ENCODE data around the gene ZNF548. TPM values are rescaled to one million over a fixed set of nuclear protein-coding genes. Genes with fewer than 3 reads are reported as not detected.
"Not testable (repeated sequence)": the region's sequence is repeated elsewhere in the genome, so short reads cannot be mapped to it uniquely, and the experiment has no call there.

ZNF548 gene
- 6.4 TPM for total RNA-seq

GRCh38 chr19:57389730-57390598, at the start of gene ZNF548:
Gene ZNF548, plus strand, starts transcription at chr19:57389854. Its CDS starts 246 bp downstream, at chr19:57390100.
- ATAC-seq, result peak; percentile 98
- peak; percentile 94 for DNase-seq (ENCODE audit: low spot score)

- no peak for DNase-seq (ENCODE audit: low spot score)
- no peak for ATAC-seq
Observed at GRCh38 chr19:57342582-57342981, 47.1 kb upstream of the ZNF548 start.

- DNase-seq (ENCODE audit: low spot score) (no peak), ATAC-seq (no peak)
Observed at GRCh38 chr19:57348136-57348535, 41.5 kb upstream of the ZNF548 start.

- DNase-seq (ENCODE audit: low spot score), result peak; percentile 96
- peak; percentile 99 for ATAC-seq
Observed at GRCh38 chr19:57350877-57351805, 38.5 kb upstream of the ZNF548 start, which contains the start of gene ZNF304. Gene ZNF304, plus strand, starts transcription at chr19:57351271. Its CDS starts 394 bp downstream, at chr19:57351665.

GRCh38 chr19:57351867-57352266, 37.8 kb upstream of the ZNF548 start:
- no peak for ATAC-seq
- no peak for DNase-seq (ENCODE audit: low spot score)

GRCh38 chr19:57355916-57356315, 33.7 kb upstream of the ZNF548 start:
- ATAC-seq (no peak), DNase-seq (ENCODE audit: low spot score) (no peak)

- DNase-seq (ENCODE audit: low spot score) (no peak), ATAC-seq (no peak)
Observed at GRCh38 chr19:57357406-57357805, 32.2 kb upstream of the ZNF548 start.

GRCh38 chr19:57359300-57359699, 30.4 kb upstream of the ZNF548 start:
- DNase-seq (ENCODE audit: low spot score) (no peak), ATAC-seq (no peak)

- ATAC-seq, result no peak
Observed at GRCh38 chr19:57362419-57362818, 27.2 kb upstream of the ZNF548 start.

GRCh38 chr19:57362997-57363687, 26.5 kb upstream of the ZNF548 start, which contains the start of the genes TRAPPC2B and ZNF547:
Gene TRAPPC2B, plus strand, starts transcription at chr19:57363551. Its CDS starts 1,283 bp downstream, at chr19:57364834.
Gene ZNF547, plus strand, starts transcription at chr19:57363551. Its CDS starts 5,005 bp downstream, at chr19:57368556.
- ATAC-seq, result peak; percentile 96
- DNase-seq (ENCODE audit: low spot score), result peak; percentile 98

More at GRCh38 chr19:57362419-57362818, 27.2 kb upstream of the ZNF548 start:
- DNase-seq (ENCODE audit: low spot score), result no peak

- DNase-seq (ENCODE audit: low spot score), result peak; percentile 46
- ATAC-seq, result no peak
Observed at GRCh38 chr19:57363688-57364181, 25.9 kb upstream of the ZNF548 start.

- ATAC-seq (no peak), DNase-seq (ENCODE audit: low spot score) (no peak)
Observed at GRCh38 chr19:57366776-57367175, 22.9 kb upstream of the ZNF548 start.

GRCh38 chr19:57374179-57374578, 15.5 kb upstream of the ZNF548 start:
- DNase-seq (ENCODE audit: low spot score) (no peak), ATAC-seq (no peak)

- not testable (repeated sequence) for DNase-seq (ENCODE audit: low spot score); ATAC-seq
Observed at GRCh38 chr19:57374647-57375046, 15.0 kb upstream of the ZNF548 start.

- DNase-seq (ENCODE audit: low spot score) (no peak), ATAC-seq (no peak)
Observed at GRCh38 chr19:57376151-57376550, 13.5 kb upstream of the ZNF548 start.

- ATAC-seq (no peak), DNase-seq (ENCODE audit: low spot score) (no peak)
Observed at GRCh38 chr19:57377498-57378146, 12.0 kb upstream of the ZNF548 start.

- no peak for DNase-seq (ENCODE audit: low spot score)
- ATAC-seq, result no peak
Observed at GRCh38 chr19:57380923-57381322, 8.7 kb upstream of the ZNF548 start.

- ATAC-seq, result no peak
- DNase-seq (ENCODE audit: low spot score), result no peak
Observed at GRCh38 chr19:57382806-57383488, 6.7 kb upstream of the ZNF548 start.

- ATAC-seq (no peak), DNase-seq (ENCODE audit: low spot score) (no peak)
Observed at GRCh38 chr19:57389194-57389729, 392 bp upstream of the ZNF548 start.
